Endothelial cell of umbilical vein (primary cell): ENCODE results near the gene ZNF326. TPM values are rescaled to one million over a fixed set of nuclear protein-coding genes. Genes with fewer than 3 reads are reported as not detected.

Experiments
- BruUV-seq: library from RNA; stranded (reverse); fragments of 400-500 nt; replicated peaks from 2 replicates; lab custom pipeline; 2021; lab: Mats Ljungman, UMichigan
- CTCF ChIA-PET: fragments of 300-600, 350-600 bp; sonication (Branson Sonifier 250); formaldehyde crosslinking; loops from one replicate; lab custom pipeline; 2021; ENCODE audit warnings: antibody characterized with exemption, inconsistent platforms; lab: Charles Lee
- POLR2A ChIA-PET: fragments of 300-600, 350-600 bp; sonication (Branson Sonifier 250); formaldehyde crosslinking; loops from one replicate; lab custom pipeline; 2021; ENCODE audit warnings: antibody characterized with exemption, inconsistent platforms; lab: Charles Lee
- DNase-seq: peaks from one replicate; pipeline ENCODE4 v3.0.0-alpha.2; 2011; ENCODE audit warnings: low read depth, low spot score
- FAIRE-seq: peaks from 2 replicates; lab custom pipeline; 2011; peaks lifted over from hg19 to GRCh38; lab: Jason Lieb, UNC
- H2AFZ ChIP-seq: 2 replicates; pipeline ENCODE4 v1.6.0; 2012; ENCODE audit warnings: low read depth, low read length, control low read depth, inconsistent platforms
- H3K27ac ChIP-seq: 2 replicates; pipeline ENCODE4 v1.5.1; 2011; ENCODE audit warnings: low read depth, mild to moderate bottlenecking, control low read depth, low read length, moderate library complexity; ENCODE audit not compliant: insufficient read depth
- H3K27me3 ChIP-seq, 2 experiments: 2 replicates each; pipeline versions ENCODE4 v1.6.0 to v1.6.1; 2011; ENCODE audit warnings: low read length in 2 of 2, mixed read lengths in 1 of 2; ENCODE audit not compliant: control insufficient read depth in 2 of 2, insufficient read depth in 2 of 2
- H3K36me3 ChIP-seq, 2 experiments: 2 replicates in 1 of 2; 3 replicates in 1 of 2; pipeline ENCODE4 v1.5.1; 2011; ENCODE audit warnings: low read length in 2 of 2, mild to moderate bottlenecking in 1 of 2, moderate library complexity in 1 of 2; ENCODE audit not compliant: control insufficient read depth in 2 of 2, insufficient read depth in 2 of 2; ENCODE audit errors: extremely low read depth in 1 of 2
- H3K4me1 ChIP-seq: 3 replicates; pipeline ENCODE4 v1.5.1; 2011; ENCODE audit warnings: mild to moderate bottlenecking, low read length; ENCODE audit not compliant: control insufficient read depth, insufficient read depth; ENCODE audit errors: extremely low read depth
- H3K4me2 ChIP-seq: 2 replicates; pipeline ENCODE4 v1.6.1; 2011; ENCODE audit warnings: low read length, control low read depth, mixed read lengths; ENCODE audit not compliant: insufficient read depth
- H3K4me3 ChIP-seq, 3 experiments: fragments of 200-600 bp in 1 of 3; sonication (generic), shearing (Covaris generic) in 1 of 3; replicated peaks in 1 of 3; 2 replicates each; pipeline ENCODE4 v1.5.1; 2011 to 2016; ENCODE audit warnings: control low read depth in 3 of 3, low read length in 3 of 3, mild to moderate bottlenecking in 2 of 3, inconsistent platforms in 1 of 3, low read depth in 1 of 3, moderate library complexity in 1 of 3; ENCODE audit not compliant: insufficient read depth in 1 of 3
- H3K79me2 ChIP-seq: 2 replicates; pipeline ENCODE4 v1.6.0; 2012; ENCODE audit warnings: low read length, inconsistent platforms; ENCODE audit not compliant: control insufficient read depth, insufficient read depth
- H3K9ac ChIP-seq: replicated peaks from 2 replicates; pipeline ENCODE3; 2011; ENCODE audit warnings: low read length, control low read depth; ENCODE audit not compliant: insufficient read depth; ENCODE audit errors: extremely low read depth
- H3K9me1 ChIP-seq: replicated peaks from 3 replicates; pipeline ENCODE4 v1.6.0; 2011; ENCODE audit warnings: mild to moderate bottlenecking, low read length; ENCODE audit not compliant: control insufficient read depth, insufficient read depth; ENCODE audit errors: extremely low read depth
- H3K9me3 ChIP-seq: replicated peaks from 2 replicates; pipeline ENCODE4 v1.5.1; 2012; ENCODE audit warnings: low read length, inconsistent platforms; ENCODE audit not compliant: control insufficient read depth, insufficient read depth
- H4K20me1 ChIP-seq: replicated peaks from 2 replicates; pipeline ENCODE3; 2011; ENCODE audit warnings: mild to moderate bottlenecking, low read length; ENCODE audit not compliant: control insufficient read depth, insufficient read depth; ENCODE audit errors: extremely low read depth
- EZH2 ChIP-seq: IDR thresholded peaks from 2 replicates; pipeline ENCODE4 v1.6.1; 2012; ENCODE audit warnings: borderline replicate concordance, low read depth, mild to moderate bottlenecking, moderate library complexity, low read length, inconsistent platforms; ENCODE audit not compliant: severe bottlenecking
- FOS ChIP-seq: IDR thresholded peaks from 2 replicates; pipeline ENCODE4 v1.6.1; 2011; ENCODE audit warnings: mild to moderate bottlenecking, low read length, moderate library complexity, borderline replicate concordance; ENCODE audit not compliant: insufficient read depth
- GATA2 ChIP-seq: IDR thresholded peaks from 2 replicates; pipeline ENCODE4 v1.7.0; 2011; ENCODE audit warnings: low read depth, mild to moderate bottlenecking, moderate library complexity, mixed read lengths, low read length; ENCODE audit not compliant: insufficient read length, insufficient read depth
- JUN ChIP-seq: IDR thresholded peaks from 2 replicates; pipeline ENCODE4 v1.6.1; 2011; ENCODE audit warnings: borderline replicate concordance, low read depth; ENCODE audit not compliant: insufficient read length, insufficient read depth
- MYC ChIP-seq: IDR thresholded peaks from one replicate; pipeline ENCODE4 v1.6.1; 2011; ENCODE audit warnings: mild to moderate bottlenecking, low read depth, low read length
- POLR2A ChIP-seq: IDR thresholded peaks from 2 replicates; pipeline ENCODE4 v1.6.1; 2012; ENCODE audit warnings: low read depth, mild to moderate bottlenecking, control low read depth, low read length
- POLR2AphosphoS5 ChIP-seq: IDR thresholded peaks from 2 replicates; pipeline ENCODE4 v1.6.1; 2012; ENCODE audit warnings: low read depth, mild to moderate bottlenecking, control low read depth, low read length, moderate library complexity; ENCODE audit not compliant: insufficient read depth
- dilution Hi-C: fragments of 300-500 bp; cut with MboI; formaldehyde crosslinking; loops from one replicate; pipeline ENCODE4 v1.15.0; 2019; ENCODE audit warnings: low sequenced_read_pairs; ENCODE audit not compliant: extremely low pct_ligation_motif_present
- intact Hi-C: fragments of 100-400 bp; cut with micrococcal nuclease; formaldehyde crosslinking; loops from one replicate; pipeline ENCODE4 v1.10.0; 2022
- polyA plus RNA-seq, 4 experiments: library from polyadenylated mRNA; depleted of rRNA in 3 of 4; stranded (reverse) in 3 of 4; unstranded in 1 of 4; fragments of >200 nt; gene quantifications; 2 replicates each; pipeline versions ENCODE4 v1.2.1 to v1.2.3, GENCODE V29; 2011 to 2012; ENCODE audit warnings: missing spikeins in 1 of 4
- total RNA-seq: library from RNA; stranded (reverse); gene quantifications from 2 replicates; pipeline ENCODE4 v1.2.3, GENCODE V29; 2021
- TF ChIP-seq, protein P1 (sequence below): IDR thresholded peaks from 2 replicates; pipeline ENCODE4 v1.6.1; 2011; ENCODE audit not compliant: insufficient read depth, insufficient read length
- TF ChIP-seq, protein P2 (sequence below), 2 donors: IDR thresholded peaks; 1 replicate in 1 of 2; 2 replicates in 1 of 2; pipeline ENCODE4 v1.5.1; 2011; ENCODE audit warnings: low read length in 2 of 2, mild to moderate bottlenecking in 2 of 2, moderate library complexity in 2 of 2, control low read depth in 1 of 2, inconsistent platforms in 1 of 2, low read depth in 1 of 2; ENCODE audit not compliant: insufficient read depth in 1 of 2; ENCODE audit errors: extremely low read depth in 1 of 2

The ZNF326 gene
- total and polyA plus RNA-seq, 2 donors (not counting 3 experiments of a cell fraction or from before 2014, with no cell fraction given): 13.1 to 29.9 TPM

DNA sequence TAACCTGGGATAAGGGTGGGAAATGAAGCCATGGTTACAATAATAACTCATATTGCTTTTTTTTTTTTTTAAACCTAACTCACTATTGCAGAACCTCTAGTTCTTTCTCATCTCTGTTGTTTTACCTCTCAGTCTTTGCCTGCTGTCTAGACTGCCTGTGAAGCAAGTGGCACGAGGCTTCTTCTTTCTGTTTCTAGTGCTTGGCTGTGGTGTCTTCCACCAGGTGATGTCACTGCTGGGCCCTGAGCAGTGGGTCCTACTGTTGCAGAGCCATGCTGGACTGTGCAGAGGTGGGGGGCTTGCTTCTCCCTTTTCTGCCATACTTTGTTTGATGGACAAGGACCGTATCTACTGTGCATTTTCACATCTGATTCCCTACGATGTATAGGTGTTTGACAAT, 51.7 kb downstream of the ZNF326 start:
- no peak overlapping the region for H3K9ac ChIP-seq
- H3K36me3 ChIP-seq: no peaks in the 10 kb centered on the region
- no peaks in the 10 kb centered on the region for H3K9me3 ChIP-seq
- intact Hi-C loops: loop anchor here (1.0 to 10.0 kb wide), 6 partner anchors 68 to 1238 kb away; no protein-coding TSS in a partner anchor
- H3K27me3 ChIP-seq: peaks cover 9 to 23% of the 10 kb centered on the region in 2 experiments
- FAIRE-seq (no peak), DNase-seq (no peak)
- H3K4me1 ChIP-seq: no peaks in the 10 kb centered on the region
- BruUV-seq: no TSS peak
- H3K4me3 ChIP-seq: no peak overlapping the region
- no peaks in the 10 kb centered on the region for H4K20me1 ChIP-seq
- no peak overlapping the region for H2AFZ ChIP-seq
- H3K4me2 ChIP-seq: no peak overlapping the region
- TF ChIP-seq EZH2: no peak
- TF ChIP-seq, protein P1, sequence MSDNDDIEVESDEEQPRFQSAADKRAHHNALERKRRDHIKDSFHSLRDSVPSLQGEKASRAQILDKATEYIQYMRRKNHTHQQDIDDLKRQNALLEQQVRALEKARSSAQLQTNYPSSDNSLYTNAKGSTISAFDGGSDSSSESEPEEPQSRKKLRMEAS: no peak
- no peak for TF ChIP-seq POLR2A
- no peak for TF ChIP-seq POLR2AphosphoS5
- TF ChIP-seq MYC: no peak
- TF ChIP-seq FOS: no peak
- TF ChIP-seq, protein P2, sequence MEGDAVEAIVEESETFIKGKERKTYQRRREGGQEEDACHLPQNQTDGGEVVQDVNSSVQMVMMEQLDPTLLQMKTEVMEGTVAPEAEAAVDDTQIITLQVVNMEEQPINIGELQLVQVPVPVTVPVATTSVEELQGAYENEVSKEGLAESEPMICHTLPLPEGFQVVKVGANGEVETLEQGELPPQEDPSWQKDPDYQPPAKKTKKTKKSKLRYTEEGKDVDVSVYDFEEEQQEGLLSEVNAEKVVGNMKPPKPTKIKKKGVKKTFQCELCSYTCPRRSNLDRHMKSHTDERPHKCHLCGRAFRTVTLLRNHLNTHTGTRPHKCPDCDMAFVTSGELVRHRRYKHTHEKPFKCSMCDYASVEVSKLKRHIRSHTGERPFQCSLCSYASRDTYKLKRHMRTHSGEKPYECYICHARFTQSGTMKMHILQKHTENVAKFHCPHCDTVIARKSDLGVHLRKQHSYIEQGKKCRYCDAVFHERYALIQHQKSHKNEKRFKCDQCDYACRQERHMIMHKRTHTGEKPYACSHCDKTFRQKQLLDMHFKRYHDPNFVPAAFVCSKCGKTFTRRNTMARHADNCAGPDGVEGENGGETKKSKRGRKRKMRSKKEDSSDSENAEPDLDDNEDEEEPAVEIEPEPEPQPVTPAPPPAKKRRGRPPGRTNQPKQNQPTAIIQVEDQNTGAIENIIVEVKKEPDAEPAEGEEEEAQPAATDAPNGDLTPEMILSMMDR (IDR thresholded peaks at IDR 0.05; ENCODE audit: extremely low read depth in 1 of 2, insufficient read depth in 1 of 2, low read depth in 1 of 2, low read length in 2 of 2): no peak
- TF ChIP-seq JUN: no peak
- no peak for TF ChIP-seq GATA2
- dilution Hi-C loops: no loop called here
- POLR2A ChIA-PET: no interaction called here
- CTCF ChIA-PET: interaction anchor here (0.5 to 3.0 kb wide), 4 partner anchors 65 to 1119 kb away, joined by 3 to 46 read pairs (median 3); no protein-coding TSS in a partner anchor
- H3K27ac ChIP-seq: no peak overlapping the region
- no peaks in the 10 kb centered on the region for H3K9me1 ChIP-seq
- no peaks in the 10 kb centered on the region for H3K79me2 ChIP-seq
